Natural killer cell treated with Interleukin-12 subunit alpha and Interleukin-12 subunit beta and Interleukin-15 and Interleukin-18, amount 100 ng/mL, for 72 hours (primary cell): ENCODE data around the gene HAGHL. TPM values are rescaled to one million over a fixed set of nuclear protein-coding genes. Genes with fewer than 3 reads are reported as not detected.
"Not testable (repeated sequence)": the region's sequence is repeated elsewhere in the genome, so short reads cannot be mapped to it uniquely, and the experiment has no call there.

Experiments
- ATAC-seq, 2 donors: fragments of 150-1000 bp; cut with Tn5 transposase in 1 of 2; sonication (Bioruptor Pico), chemical (Tn5 transposase) in 1 of 2; 2 replicates each; pipeline ENCODE4 v1.10.0; 2021
- DNase-seq: peaks from one replicate; pipeline ENCODE4 v3.0.0; 2022; ENCODE audit warnings: low spot score
- H3K27ac Mint-ChIP-seq, 2 donors: 1 replicate in 1 of 2; 2 replicates in 1 of 2; pipeline ENCODE4 v1.8.0; 2022; ENCODE audit warnings: mixed read lengths in 2 of 2, mild to moderate bottlenecking in 1 of 2, moderate library complexity in 1 of 2
- H3K27me3 Mint-ChIP-seq, 2 donors: 1 replicate in 1 of 2; 2 replicates in 1 of 2; pipeline ENCODE4 v1.8.0; 2022; ENCODE audit warnings: mixed read lengths in 2 of 2
- H3K36me3 Mint-ChIP-seq: one replicate; pipeline ENCODE4 v1.8.0; 2022; ENCODE audit warnings: mixed read lengths
- H3K4me1 Mint-ChIP-seq, 2 donors: 1 replicate in 1 of 2; 2 replicates in 1 of 2; pipeline ENCODE4 v1.8.0; 2022; ENCODE audit warnings: low read depth in 2 of 2, mixed read lengths in 2 of 2, mild to moderate bottlenecking in 1 of 2
- H3K4me3 Mint-ChIP-seq: one replicate; pipeline ENCODE4 v1.8.0; 2022; ENCODE audit warnings: mixed read lengths
- H3K9me3 Mint-ChIP-seq: 2 replicates; pipeline ENCODE4 v1.8.0; 2022; ENCODE audit warnings: mixed read lengths
- total RNA-seq, 2 donors: library from RNA; stranded (reverse); gene quantifications; one replicate each; pipeline ENCODE4 v1.2.3, GENCODE V29; 2022

Gene HAGHL
- total RNA-seq, 2 donors from 2014 or later: 5.4 to 15.3 TPM

DNA sequence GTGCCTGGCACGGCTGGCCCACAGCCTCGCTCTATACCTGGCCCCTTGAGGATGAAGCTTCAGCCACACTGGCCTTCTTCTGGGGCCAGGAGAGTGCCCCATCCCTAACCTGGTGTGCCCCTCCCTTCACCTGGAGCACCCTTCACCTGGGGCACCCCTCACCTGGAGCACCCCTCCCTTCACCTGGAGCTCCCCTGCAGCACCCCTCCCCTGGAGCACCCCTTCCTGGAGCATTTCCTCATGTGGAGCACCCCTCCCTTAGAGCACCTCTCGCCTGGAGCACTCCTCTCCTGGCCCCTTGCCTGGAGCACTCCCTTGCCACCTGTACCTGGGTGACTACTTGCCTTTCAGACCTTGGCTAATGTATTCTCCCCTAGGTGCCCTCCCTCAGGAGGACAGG lies 18.9 kb upstream of the HAGHL start:
- peaks cover 0 to 3% of the 10 kb centered on the region in 2 donors for H3K4me1 Mint-ChIP-seq
- no peaks in the 10 kb centered on the region for H3K36me3 Mint-ChIP-seq
- H3K27me3 Mint-ChIP-seq: peaks cover 0 to 13% of the 10 kb centered on the region in 2 donors
- ATAC-seq (no peak), DNase-seq (no peak)
- H3K4me3 Mint-ChIP-seq: no peak overlapping the region
- H3K9me3 Mint-ChIP-seq: no peaks in the 10 kb centered on the region
- H3K27ac Mint-ChIP-seq: no peak overlapping the region

DNA sequence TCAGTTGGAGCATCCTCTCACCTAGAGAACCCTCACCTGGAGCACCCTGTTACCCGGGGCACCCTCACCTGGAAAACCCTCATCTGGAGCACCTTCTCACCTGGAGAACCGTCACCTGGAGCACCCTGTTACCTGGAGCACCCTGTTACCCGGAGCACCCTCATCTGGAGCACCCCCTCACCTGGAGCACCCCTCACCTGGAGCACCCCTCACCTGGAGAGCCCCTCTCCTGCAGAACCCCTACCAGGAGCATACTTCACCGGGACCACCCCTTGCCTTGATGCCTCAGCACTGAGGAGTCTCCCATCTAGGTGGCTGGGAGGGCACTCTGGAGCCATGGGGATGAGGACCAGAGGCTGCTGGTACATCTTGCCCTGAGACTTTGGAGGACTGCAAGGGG lies 17.9 kb upstream of the HAGHL start:
- Mint-ChIP-seq H3K9me3 (no peaks in the 10 kb centered on the region), H3K27ac (no peak overlapping the region), H3K36me3 (no peaks in the 10 kb centered on the region), H3K4me1 (peaks cover 0 to 3% of the 10 kb centered on the region in 2 donors), H3K4me3 (no peak overlapping the region), H3K27me3 (peaks cover 0 to 13% of the 10 kb centered on the region in 2 donors)
- no peak for DNase-seq
- no peak for ATAC-seq

DNA sequence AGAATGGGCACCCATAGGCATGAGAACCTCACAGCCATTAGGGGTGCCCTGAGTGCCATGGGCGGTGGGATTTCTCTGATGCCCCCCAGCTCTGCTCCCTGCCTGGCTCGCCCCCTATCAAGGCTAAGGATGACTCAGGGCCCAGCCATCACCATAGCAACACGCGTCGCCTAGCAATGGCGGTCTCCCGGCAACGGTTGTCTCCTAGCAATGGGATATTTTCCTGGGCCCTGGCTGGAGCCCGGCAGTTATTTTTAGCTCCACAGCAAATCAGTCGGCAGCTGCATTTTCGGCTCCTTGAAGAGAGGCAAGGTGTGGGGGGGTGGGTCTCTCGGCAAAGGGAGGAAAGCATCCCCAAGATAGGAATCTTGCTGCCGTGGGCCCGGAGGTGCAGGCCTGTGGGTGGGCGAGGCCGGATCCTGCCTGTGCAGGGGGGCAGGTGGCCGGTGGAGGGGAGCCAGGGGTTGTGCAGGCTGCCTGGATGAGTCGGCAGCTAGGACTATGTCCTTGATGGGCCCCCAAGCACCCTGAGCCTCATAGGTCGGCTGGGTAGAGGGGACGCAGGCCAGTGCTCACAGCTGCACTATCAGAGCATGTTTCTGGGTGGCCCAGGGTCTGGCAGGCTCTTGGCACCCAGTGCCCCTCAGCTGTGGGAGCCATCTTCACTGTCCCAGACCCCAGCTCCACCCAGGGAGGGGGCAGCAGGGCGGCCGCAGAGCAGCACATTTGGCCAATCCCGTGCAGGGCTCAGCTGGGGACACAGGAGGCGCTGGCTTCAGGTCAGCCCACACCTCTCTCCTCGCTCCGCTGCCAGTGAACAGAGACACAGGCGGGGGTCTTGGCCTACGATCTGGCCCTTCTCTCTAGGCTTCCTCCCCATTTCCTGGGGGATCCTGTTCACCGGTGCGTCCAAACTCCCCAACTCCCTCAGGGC lies 17.1 kb upstream of the HAGHL start:
- peaks cover 0 to 11% of the 10 kb centered on the region in 2 donors for H3K27me3 Mint-ChIP-seq
- ATAC-seq: no peak

DNA sequence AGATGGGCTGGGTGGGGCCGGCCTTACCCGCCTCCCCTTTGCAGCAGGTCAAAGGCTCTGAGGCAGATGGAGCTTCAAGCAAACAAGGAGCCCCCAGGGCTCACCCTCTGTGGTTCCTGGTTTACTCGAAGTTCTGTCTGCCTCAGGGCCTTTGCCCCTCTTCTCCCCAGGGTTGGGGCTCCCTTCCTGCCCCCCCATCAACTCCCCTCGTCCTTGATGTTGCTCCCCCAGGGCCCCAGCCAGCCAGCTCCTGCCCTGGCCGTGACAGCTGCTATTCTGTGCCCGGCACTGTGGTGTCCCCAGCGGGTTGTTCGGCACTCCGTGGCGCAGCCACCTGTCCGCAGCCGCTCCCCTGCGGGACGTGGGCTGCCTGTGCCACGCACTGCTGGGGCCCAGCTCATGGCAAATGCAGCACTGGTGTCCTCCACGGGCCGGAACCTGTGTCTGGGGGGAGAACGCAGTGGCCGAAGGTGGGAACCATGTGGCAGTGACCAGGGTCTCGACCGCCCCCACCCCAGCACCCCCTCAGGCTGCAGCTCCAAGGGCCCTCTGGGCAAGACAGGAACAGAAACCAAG lies 16.3 kb upstream of the HAGHL start:
- no peaks in the 10 kb centered on the region for H3K9me3 Mint-ChIP-seq
- H3K27me3 Mint-ChIP-seq: peaks cover 0 to 11% of the 10 kb centered on the region in 2 donors
- no peaks in the 10 kb centered on the region for H3K36me3 Mint-ChIP-seq
- no peak overlapping the region for H3K27ac Mint-ChIP-seq
- peaks cover 0 to 3% of the 10 kb centered on the region in 2 donors for H3K4me1 Mint-ChIP-seq
- H3K4me3 Mint-ChIP-seq: no peak overlapping the region
- DNase-seq (no peak), ATAC-seq (no peak)

More for the DNA sequence above, 17.1 kb upstream of the HAGHL start:
- H3K4me3 Mint-ChIP-seq: no peak overlapping the region
- H3K9me3 Mint-ChIP-seq: no peaks in the 10 kb centered on the region
- H3K27ac Mint-ChIP-seq: no peak overlapping the region
- peaks cover 0 to 3% of the 10 kb centered on the region in 2 donors for H3K4me1 Mint-ChIP-seq
- no peaks in the 10 kb centered on the region for H3K36me3 Mint-ChIP-seq
- no peak for DNase-seq

DNA sequence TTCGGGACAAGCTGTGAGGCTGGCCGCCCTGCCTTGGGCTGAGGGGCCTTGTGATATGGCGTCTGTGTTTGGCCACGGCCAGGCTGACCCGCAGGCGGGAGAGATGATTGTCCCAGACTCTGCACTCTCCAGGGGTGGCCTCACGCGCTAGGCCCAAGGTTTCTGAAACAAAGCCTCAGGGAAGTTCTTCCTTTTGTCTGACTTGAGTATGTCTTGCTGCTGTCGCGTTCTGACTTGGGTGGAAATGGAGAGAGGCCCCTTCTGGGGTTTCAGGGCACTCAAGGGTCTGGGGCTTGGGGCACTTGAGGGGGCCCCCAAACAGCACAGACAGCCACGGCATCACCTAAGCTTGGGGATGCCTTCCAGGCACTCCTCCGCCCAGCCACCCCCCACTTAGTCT lies 15.8 kb upstream of the HAGHL start:
- H3K27ac Mint-ChIP-seq: no peak overlapping the region
- H3K27me3 Mint-ChIP-seq: peaks cover 0 to 11% of the 10 kb centered on the region in 2 donors
- H3K36me3 Mint-ChIP-seq: no peaks in the 10 kb centered on the region
- no peak overlapping the region for H3K4me3 Mint-ChIP-seq
- no peaks in the 10 kb centered on the region for H3K9me3 Mint-ChIP-seq
- peaks cover 0 to 3% of the 10 kb centered on the region in 2 donors for H3K4me1 Mint-ChIP-seq
- DNase-seq: no peak
- ATAC-seq: no peak

GRCh38 chr16:711548-712320 lies 15.2 kb upstream of the HAGHL start:
- Mint-ChIP-seq H3K27ac (no peak overlapping the region), H3K9me3 (no peaks in the 10 kb centered on the region), H3K4me3 (no peak overlapping the region), H3K4me1 (peaks cover 0 to 3% of the 10 kb centered on the region in 2 donors), H3K36me3 (no peaks in the 10 kb centered on the region), H3K27me3 (peaks cover 0 to 11% of the 10 kb centered on the region in 2 donors)
- peak; percentile 83 for DNase-seq
- peak; percentile 71 to 75 for ATAC-seq

DNA sequence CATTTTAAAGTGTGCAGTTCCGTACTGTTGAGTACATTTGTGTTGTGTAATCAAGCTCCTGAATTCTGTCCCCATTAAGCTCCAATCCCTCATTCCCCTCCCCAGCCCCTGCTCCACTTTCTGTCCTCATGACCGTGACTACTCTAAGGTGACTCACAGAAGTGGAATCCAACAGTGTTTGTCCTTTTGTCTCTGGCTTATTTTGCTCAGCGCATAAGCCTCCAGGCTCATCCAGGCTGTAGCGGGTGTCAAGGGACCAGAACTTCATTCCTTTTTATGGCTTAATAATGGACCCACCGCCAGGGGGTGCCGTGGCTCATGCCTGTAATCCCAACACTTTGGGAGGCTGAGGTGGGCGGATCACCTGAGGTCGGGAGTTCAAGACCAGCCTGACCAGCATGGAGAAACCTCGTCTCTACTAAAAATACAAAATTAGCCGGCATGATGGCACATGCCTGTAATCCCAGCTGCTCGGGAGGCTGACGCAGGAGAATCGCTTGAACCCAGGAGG lies 14.1 kb upstream of the HAGHL start:
- H3K27ac Mint-ChIP-seq, H3K9me3 Mint-ChIP-seq, H3K4me3 Mint-ChIP-seq, H3K27me3 Mint-ChIP-seq, H3K4me1 Mint-ChIP-seq, H3K36me3 Mint-ChIP-seq, DNase-seq, ATAC-seq: not testable (repeated sequence)

- no peak for DNase-seq
- no peak for ATAC-seq
- H3K27ac Mint-ChIP-seq: no peak overlapping the region
- no peaks in the 10 kb centered on the region for H3K36me3 Mint-ChIP-seq
- no peaks in the 10 kb centered on the region for H3K9me3 Mint-ChIP-seq
- H3K4me1 Mint-ChIP-seq: peaks cover 0 to 7% of the 10 kb centered on the region in 2 donors
- no peak overlapping the region for H3K4me3 Mint-ChIP-seq
- H3K27me3 Mint-ChIP-seq: peaks cover 0 to 3% of the 10 kb centered on the region in 2 donors
Observed at GRCh38 chr16:714079-714478, 12.8 kb upstream of the HAGHL start.

DNA sequence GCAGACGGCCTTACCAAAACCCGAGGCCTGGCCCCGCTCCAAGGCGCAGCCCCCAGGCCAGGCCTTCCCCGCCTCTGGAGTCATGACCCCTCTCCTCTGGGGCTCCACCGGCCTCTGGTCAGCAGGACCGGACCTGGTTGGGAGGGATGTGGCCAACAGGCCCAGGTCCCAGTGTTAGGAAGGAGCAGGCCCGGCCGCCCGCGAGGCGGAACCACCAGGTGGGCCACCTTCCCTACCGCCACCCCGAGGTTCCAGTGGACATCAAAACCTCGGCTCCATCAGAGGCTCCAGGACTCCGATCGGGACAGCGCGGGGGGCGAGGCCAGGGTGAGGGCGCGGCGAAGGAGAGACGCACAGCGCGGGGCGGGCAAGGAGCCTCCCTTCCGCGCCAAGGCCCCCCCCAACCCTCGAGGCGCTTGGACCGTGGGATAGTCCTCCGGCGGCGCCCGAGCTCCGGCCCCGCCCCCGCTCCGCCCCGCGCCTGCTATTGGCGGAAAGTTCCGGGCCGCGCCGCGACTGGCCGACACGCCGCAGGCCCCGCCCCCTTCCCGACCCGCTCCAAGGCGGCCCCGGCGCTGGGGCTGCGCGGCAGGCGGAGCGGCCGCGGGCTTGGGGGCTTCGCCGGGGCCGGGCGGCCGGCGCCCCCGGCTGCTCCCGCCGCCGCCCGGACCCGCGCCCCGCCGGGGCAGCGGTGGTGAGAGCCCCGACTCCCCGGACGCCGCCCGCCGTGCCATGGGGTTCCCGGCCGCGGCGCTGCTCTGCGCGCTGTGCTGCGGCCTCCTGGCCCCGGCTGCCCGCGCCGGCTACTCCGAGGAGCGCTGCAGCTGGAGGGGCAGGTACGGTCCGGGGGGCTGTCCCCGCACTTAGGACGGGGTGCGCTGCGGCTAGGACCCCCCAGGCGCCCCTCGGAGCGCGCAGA lies 12.1 kb upstream of the HAGHL start, which contains the start of gene METRN:
METRN (plus strand) TSS at position 561 of the 919 bp plus-strand sequence; CDS start at position 733, 172 bp downstream.
- Mint-ChIP-seq H3K27me3 (peaks cover 0 to 3% of the 10 kb centered on the region in 2 donors), H3K9me3 (no peaks in the 10 kb centered on the region), H3K27ac (no peak within 1 kb of the TSS), H3K4me3 (peak within 1 kb of the TSS; percentile 30), H3K36me3 (no peaks in the 10 kb centered on the region), H3K4me1 (peaks cover 0 to 11% of the 10 kb centered on the region in 2 donors)
- DNase-seq (peak; percentile 94), ATAC-seq (peak; percentile 92 to 96)

DNA sequence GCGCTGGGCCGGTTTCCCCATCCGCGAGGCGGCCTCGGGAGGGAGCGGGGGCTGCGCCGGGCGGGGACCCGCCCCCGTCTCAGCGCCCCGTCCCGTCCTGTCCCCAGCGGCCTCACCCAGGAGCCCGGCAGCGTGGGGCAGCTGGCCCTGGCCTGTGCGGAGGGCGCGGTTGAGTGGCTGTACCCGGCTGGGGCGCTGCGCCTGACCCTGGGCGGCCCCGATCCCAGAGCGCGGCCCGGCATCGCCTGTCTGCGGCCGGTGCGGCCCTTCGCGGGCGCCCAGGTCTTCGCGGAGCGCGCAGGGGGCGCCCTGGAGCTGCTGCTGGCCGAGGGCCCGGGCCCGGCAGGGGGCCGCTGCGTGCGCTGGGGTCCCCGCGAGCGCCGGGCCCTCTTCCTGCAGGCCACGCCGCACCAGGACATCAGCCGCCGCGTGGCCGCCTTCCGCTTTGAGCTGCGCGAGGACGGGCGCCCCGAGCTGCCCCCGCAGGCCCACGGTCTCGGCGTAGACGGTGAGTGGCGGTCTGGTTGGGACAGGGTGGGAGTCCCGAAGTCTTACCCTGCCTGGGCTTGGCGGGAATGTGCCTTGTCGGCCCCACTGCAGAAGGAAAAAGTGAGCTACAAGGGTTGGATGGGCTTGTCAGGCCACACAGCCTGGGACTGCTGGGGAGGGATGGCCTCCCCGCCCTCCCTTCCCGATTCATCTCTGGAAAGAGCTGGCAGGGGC lies 11.3 kb upstream of the HAGHL start:
- Mint-ChIP-seq H3K36me3 (no peaks in the 10 kb centered on the region), H3K27me3 (peaks cover 0 to 3% of the 10 kb centered on the region in 2 donors), H3K9me3 (no peaks in the 10 kb centered on the region), H3K4me1 (peaks cover 0 to 16% of the 10 kb centered on the region in 2 donors), H3K27ac (no peak overlapping the region), H3K4me3 (peak overlapping the region; percentile 30)
- DNase-seq: no peak
- peak; percentile 34 for ATAC-seq

DNA sequence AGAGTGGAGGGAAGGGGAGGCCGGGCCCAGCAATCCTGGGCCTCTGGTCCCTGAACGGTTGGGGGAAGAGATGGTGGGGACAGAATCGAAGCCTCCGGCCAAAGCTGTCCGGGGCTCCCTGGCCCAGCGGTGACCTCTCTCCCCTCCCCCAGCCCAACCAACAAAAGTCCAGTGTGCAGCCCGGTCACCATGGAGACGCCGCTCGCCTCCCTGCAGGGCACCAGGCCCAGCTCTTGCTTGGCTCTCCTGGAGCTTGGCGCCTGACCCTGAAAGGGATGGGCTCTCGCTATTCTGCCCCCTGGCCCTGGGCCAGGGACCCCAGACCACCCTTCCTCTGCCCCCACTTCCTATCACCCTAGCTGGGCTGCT lies 10.7 kb upstream of the HAGHL start:
- Mint-ChIP-seq H3K4me1 (peaks cover 0 to 16% of the 10 kb centered on the region in 2 donors), H3K36me3 (no peaks in the 10 kb centered on the region), H3K9me3 (no peaks in the 10 kb centered on the region), H3K27me3 (peaks cover 0 to 3% of the 10 kb centered on the region in 2 donors), H3K27ac (no peak overlapping the region), H3K4me3 (peak overlapping the region; percentile 30)
- ATAC-seq (no peak), DNase-seq (no peak)

- no peak for DNase-seq
- Mint-ChIP-seq H3K9me3 (no peaks in the 10 kb centered on the region), H3K27me3 (peaks cover 0 to 3% of the 10 kb centered on the region in 2 donors), H3K27ac (no peak overlapping the region), H3K4me1 (peaks cover 0 to 16% of the 10 kb centered on the region in 2 donors), H3K4me3 (peak overlapping the region; percentile 30), H3K36me3 (no peaks in the 10 kb centered on the region)
- ATAC-seq: no peak
Observed at GRCh38 chr16:716768-717325, 10.1 kb upstream of the HAGHL start.
